HG03565 (cell line): ENCODE data around the gene THSD8.
"Not testable (repeated sequence)": the region's sequence is repeated elsewhere in the genome, so short reads cannot be mapped to it uniquely, and the experiment has no call there.

Source experiments
- ATAC-seq: cut with Tn5 transposase; IDR thresholded peaks from one replicate; pipeline ENCODE4 v1.9.1; 2021; ENCODE audit warnings: mild to moderate bottlenecking, moderate library complexity; ENCODE audit not compliant: unreplicated experiment

The THSD8 gene

GRCh38 chr19:12821761-12822160 lies 19.9 kb downstream of the THSD8 start:
- ATAC-seq, result no peak

- ATAC-seq, result no peak
Measured at GRCh38 chr19:12825254-12826131, 23.6 kb downstream of the THSD8 start.

- ATAC-seq, result no peak
Measured at GRCh38 chr19:12828494-12828893, 26.6 kb downstream of the THSD8 start.

DNA sequence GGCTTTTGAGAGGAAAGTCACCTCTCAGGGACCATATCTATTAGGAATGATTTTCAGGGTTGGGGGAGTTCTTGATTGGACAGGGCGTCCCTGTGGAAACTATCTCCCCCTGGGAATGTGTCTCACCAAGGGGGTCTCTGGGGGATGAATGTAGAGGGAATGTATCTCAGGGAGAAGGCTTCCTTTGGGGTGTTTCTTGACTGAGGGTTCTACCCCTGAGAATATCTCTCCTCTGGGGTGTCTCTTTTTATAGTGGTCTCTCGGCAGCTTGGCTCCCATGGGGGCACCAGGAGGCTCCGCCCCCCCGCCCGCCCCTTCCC lies 31.5 kb downstream of the THSD8 start:
- no peak for ATAC-seq

DNA sequence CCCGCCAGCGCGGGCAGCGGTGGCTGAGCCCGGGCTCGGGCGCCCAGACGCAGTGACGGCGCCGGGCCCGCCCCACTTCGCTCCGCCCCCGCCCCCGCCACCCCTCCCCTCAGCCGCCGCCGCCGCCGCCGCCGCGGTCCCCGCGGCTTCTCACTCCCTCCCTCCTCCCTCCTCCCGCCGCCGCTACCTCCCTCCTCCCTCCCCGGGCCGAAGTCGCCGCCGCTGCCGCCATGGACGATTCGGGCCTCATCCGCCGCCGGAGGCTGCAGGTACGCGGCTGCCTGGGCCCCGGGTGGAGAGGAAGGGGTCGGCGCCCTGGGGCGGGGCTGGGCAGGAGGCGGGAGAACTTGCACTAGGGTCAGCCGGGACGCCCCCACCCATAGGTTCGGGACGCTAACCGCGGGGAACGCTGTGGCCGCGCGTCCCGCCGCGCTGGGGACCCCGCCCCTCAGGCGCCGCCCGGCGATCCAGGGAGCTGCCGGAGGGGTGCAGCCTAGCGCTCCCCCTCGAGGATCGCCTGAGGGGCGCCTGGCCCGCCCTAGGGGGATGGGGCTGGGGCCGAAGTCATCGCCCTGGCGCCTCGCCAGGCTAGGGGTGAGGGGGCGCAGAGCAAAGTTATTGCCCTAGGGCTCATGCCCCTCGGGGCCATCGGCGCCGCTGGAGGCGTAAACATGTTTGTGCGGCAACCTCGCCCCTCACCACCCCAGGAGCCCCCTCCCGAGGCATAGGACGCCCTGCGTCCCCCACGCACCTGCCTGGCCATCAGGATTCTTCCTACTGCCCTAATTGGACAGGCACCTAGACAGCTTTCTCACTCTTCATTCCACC lies 32.1 kb downstream of the THSD8 start:
- ATAC-seq, result no peak

GRCh38 chr19:12834566-12834943 lies 32.7 kb downstream of the THSD8 start, which contains the start of gene RTBDN:
Gene RTBDN (minus strand): TSS chr19:12834579. CDS start chr19:12829979, 4,600 bp downstream.
- ATAC-seq, result no peak

DNA sequence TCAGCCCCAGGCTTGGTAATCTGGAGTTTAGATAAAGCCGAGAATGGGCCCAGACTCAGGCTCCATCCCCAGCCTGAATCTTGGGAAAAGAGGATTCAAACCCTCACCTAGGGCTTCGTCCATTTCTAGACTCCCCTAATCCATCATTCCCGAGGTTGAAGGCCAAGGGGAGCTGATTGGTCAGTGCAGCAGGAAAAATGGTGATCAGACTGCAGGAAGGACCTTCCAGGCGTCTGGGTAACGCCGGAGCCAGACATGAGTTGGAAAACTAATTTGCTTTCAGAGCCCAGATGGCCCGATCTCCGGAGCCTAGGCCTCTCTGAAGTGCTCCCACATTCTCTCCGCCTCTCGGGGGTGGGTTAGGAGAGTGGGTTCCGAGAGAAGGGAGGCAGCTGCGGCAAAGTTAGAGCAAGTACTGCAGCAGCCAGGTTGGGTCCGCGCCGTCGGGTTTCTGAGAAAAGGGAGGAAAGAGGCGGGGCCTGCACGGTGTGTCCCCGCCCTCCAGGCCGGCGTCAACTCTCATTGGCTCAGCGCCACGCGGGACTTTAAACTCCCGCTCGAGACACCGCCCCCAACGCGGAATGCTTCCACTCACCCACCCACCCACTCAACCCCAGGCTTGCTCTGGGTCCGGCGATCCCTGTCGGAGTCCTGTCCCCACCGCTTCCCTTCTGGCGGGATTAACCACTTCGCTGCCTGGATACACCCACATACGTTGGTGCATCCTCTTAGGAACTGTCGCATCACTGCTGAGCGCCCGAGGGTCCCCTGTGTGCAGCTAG lies 33.3 kb downstream of the THSD8 start:
- no peak for ATAC-seq

GRCh38 chr19:12836529-12836863 lies 34.6 kb downstream of the THSD8 start:
- no peak for ATAC-seq

- ATAC-seq, result no peak
Measured at GRCh38 chr19:12837225-12837624, 35.4 kb downstream of the THSD8 start.

GRCh38 chr19:12838182-12838885 lies 36.5 kb downstream of the THSD8 start, which contains the start of gene MAST1:
Gene MAST1 (plus strand): TSS chr19:12838515. CDS start chr19:12838573, 58 bp downstream.
- ATAC-seq, result no peak

- no peak for ATAC-seq
Measured at GRCh38 chr19:12838886-12839756, 37.3 kb downstream of the THSD8 start.

DNA sequence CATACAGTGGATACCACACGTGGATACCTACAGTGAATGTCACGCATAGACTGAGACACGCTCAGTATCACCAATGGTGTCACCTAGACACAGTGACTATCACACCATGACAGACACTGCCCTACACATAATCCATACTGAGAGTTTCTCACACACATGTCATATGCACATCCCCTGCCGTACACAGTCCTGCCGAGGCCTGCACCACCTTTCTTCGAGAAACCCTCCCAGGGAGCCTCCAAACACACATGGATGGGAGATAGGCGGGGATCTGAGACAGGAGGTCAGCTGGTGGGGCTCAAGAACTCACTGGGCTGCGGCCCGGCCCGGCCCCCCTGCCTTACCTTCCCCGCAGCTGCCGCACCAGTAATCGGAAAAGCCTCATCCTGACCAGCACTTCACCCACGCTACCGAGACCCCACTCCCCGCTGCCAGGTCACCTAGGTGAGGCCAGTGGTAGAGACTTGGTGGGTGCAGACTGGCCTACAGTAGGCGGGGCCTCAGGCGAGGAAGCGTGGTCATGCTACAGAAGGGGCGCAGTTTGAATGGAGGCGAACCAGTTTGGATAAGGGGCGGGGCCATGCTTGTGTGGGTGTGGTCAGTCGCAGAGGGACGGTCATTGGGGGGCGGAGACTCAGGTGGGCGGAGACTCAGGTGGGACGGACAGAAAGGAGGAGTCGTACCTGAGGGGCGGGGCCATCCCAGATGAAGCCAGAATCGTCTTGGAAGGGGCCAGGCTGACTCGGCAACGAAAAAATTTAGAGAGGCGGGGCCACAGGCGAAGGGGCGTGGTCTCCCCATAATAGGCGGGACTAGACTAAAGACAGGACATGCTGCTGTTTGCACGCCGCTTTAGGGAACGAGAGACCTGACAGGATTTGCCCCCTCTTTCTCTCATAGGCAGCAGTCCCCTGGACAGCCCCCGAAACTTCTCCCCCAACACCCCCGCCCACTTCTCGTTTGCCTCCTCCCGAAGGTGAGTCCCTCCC lies 38.5 kb downstream of the THSD8 start:
- no peak for ATAC-seq

- no peak for ATAC-seq
Measured at GRCh38 chr19:12841094-12841493, 39.2 kb downstream of the THSD8 start.

DNA sequence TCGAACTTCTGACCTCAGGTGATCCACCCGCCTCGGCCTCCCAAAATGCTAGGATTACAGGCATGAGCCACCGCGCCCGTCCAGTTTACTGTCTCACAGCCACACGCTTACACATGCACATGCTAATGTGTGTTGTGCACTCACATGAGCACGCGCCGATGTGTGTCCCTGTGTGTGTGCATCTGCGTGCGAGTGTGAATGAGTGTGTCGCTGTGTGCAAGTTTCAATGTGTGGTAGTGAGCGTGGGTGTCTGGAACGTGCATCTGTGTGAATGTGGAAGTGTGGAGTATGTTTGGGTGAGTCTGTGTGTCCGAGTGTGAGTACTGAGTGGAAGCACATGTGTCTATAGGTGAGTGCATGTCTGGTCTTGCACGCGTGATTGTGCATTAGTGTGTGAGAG lies 40.6 kb downstream of the THSD8 start:
- ATAC-seq, result no peak

GRCh38 chr19:12843328-12843727 lies 41.5 kb downstream of the THSD8 start:
- no peak for ATAC-seq

DNA sequence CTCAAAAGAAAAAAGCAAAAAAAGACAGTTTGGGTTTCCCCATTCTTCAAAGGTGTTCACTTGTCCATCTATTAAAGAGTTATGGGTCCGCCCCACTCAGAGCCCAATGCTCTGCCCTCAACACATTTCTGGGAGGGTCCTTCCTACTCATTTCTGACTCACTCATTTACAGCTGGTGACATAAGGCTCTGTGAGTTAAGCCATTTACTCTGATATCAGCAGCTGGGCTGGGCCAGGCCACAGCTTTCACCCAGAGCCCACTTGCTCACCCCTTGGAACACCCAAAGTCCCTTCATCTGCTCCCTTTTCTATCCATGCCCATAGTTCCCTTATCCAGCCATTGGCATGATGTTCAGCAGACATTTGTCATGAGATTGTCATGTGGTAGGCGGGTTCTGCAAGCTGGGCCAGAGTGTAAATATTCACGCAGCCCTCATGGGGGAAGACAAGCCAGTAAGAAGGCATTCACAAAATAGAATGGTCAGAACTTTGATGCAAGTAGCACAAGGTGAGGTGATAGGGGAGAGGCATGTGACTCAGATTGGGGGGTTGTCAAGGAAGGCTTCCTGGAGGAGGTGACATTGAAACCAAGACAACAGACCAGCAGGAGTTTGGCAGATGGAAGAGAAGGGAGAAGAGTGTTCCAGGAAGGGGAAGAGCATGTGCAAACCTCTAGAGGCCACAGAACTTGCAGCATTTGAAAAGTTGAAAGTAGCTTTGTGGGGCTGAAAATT lies 42.3 kb downstream of the THSD8 start:
- no peak for ATAC-seq

DNA sequence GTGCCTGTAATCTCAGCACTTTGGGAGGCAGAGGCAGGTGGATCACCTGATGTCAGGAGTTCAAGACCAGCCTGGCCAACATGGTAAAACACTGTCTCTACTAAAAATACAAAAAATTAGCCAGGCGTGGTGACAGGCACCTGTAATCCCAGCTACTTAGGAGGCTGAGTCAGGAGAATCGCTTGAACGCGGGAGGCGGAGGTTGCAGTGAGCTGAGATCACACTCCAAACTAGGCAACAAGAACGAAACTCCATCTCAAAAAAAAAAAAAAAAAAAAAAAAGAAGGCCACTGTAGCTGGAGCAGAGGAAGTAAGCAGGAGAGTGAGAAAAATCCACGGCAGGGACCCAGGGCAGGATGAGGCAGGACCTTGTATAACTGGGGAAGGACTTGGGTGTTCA lies 44.7 kb downstream of the THSD8 start:
- not testable (repeated sequence) for ATAC-seq
